Midbrain (tissue), 1 donor: ENCODE results near the gene GSN.
A peak's percentile ranks its signal among the peaks of the same experiment; 100 is the strongest.
"Not testable (repeated sequence)": the region's sequence is repeated elsewhere in the genome, so short reads cannot be mapped to it uniquely, and the experiment has no call there.

Experiments
- DNase-seq: peaks from one replicate; lab custom pipeline; 2025; lab: John Stamatoyannopoulos, UW

Gene GSN

DNA sequence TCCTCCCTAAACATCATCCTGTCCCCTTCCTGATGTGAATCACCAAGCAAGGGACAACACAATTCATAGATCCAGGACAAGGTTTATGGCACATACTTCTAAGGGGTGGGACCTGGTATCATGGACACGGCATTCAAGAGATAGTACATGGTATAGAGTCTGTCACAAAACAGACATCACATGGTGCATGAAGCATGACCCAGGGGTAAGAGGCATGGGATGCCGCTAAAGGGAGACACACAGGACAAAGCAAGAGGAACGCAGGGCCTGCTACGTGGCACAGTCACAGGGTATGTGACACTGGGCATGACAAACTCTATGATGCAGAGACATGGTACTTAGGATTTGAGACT, 20.7 kb downstream of the GSN start:
- no peak for DNase-seq

DNA sequence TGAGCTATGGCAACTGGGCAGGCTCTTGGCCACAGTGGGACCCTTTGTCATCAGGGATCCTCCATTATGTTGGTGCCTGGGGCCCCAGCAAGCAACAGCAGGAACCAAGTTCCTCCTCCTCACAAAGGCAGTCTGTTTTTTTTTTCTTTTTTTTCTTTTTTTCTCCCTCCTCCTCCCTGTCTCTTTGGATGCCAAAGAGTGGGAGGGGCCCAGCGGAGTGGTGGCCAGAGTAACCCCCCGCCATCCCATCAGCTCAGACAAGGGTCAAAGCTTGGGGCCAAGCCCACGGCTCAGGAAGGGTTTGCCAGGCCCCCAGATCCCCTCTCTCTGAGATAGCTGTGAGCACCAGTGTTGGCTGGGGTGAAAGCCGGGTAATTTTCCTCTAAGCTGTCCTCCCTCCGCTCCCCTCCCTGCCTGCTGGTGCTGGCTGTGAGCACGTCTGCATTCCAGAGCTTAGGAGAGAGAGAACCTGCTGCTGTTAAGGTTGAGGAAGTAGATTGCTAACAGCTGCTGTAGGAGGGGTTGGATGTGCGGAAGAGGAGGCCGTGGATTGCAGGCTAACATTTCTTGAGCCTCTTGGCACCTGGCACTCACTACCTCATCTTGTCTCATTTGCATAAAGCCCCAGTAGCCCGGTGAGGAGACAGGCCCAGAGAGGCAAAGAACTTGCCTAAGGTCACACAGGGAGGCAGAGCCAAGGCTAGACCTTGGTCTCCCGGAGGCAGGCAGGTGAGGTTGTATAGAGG, 21.2 kb downstream of the GSN start:
- DNase-seq = peak; percentile 80

DNA sequence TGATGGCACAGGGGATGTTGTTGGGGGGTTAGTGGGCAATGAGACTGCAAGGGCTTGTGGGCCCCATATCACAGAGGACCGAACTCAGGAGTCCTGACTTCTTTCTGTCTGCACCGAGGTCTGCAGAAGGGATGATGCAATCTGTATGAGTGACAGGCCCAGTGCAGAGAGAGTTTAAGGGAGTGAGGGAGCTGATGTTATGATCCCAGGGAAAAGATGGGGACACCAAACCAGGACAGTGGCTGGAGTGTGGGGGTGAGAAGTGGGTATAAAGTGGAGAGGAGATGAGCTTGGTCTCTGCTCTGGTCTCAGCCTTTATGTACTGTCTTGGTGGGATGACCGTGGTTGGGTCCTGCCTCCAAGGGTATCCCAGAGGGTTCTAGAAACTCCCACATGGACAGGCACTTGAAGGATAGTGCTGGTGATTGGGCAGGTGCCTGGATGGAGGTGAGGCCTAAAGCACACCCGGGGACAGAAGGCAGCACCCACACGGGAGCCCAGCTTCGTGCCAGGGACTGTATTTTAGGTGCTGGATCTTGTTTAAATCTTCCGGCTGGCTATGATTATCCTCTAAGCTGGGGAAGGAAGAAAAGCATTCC, 21.9 kb downstream of the GSN start:
- DNase-seq = no peak

DNA sequence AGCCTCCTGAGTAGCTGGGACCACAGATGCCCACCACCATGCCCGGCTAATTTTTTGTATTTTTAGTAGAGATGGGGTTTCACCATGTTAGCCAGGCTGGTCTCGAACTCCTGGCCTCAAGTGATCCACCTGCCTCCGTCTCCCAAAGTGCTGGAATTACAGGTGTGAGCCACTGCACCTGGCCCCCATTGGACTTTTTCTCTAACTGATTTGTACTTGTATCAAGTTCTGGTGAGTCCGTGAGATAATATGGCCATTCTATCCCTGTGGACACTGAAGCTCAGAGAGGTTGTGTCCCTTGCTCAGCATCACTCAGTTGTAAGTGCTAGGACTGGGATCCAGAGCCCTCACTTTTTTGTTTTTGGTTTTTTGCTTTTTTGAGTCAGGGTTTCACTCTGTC, 23.6 kb downstream of the GSN start:
- DNase-seq = not testable (repeated sequence)

DNA sequence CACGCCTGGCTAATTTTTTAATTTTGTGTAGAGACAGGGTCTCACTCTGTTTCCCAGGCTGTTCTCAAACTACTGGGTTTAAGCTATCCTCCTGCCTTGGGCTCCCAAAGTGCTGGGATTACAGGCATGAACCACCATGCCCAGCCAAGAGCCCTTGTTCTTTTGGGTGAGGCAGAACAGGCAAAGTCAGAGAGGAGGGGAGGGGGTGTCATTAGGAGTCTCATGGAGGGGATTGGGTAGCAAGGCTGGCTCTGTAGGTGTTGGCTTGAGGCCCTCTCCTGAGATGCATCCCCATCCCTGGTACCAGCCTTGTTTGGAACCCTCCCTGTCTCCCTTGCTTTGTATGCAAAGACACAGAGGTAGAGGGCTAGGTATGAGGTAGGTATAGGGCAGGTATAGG, 24.1 kb downstream of the GSN start:
- no peak for DNase-seq

DNA sequence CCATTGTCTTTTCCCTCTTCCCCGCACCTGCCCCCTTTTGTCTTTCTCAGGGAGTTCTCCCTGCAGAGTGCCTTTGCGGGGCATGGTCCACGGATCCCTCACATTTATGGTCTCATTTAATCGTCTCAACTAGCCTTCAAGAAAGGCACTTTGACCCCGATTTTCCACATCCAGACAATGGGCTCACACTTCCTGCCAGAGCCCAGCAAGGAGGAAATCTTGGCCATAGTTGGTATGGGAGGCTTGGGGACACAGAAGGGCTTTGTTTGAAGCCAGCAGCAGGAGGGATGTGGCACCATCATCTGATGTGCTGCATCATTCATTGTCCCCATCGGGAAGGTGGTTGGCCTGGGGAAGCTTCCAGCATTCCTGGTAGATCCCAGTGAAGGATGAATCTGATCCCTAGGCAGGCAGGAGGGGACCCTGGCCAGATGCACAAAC, 24.9 kb downstream of the GSN start:
- peak; percentile 74 for DNase-seq

DNA sequence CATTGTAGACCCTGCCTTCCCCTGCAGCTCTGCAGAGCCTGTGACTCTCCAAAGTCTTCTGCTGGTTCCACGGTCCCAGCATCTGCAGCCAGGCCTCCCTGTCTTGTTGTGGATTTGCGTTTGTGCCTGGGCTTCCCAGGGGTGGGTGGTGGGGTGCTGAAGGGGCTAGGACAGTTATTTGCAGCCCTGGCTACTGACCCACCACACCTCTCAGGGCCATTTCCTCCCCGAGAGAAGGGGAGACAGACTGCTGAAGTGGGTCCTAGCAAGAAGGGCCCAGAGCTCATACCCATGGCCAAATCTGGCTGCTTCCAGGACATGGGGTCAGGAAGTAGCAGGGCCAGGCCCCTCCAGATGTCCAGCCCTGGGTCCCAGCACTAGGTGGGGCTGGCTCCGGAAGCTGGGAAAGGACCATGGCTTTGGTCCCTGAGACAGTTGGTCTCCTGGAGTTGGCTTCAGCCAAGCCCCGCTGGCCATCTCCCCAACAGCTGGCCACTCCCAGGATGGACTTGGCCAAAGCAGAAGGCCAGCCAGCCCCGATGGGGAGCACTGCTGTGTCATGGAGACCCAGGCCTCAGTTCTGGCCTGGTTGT, 26.3 kb downstream of the GSN start:
- no peak for DNase-seq

DNA sequence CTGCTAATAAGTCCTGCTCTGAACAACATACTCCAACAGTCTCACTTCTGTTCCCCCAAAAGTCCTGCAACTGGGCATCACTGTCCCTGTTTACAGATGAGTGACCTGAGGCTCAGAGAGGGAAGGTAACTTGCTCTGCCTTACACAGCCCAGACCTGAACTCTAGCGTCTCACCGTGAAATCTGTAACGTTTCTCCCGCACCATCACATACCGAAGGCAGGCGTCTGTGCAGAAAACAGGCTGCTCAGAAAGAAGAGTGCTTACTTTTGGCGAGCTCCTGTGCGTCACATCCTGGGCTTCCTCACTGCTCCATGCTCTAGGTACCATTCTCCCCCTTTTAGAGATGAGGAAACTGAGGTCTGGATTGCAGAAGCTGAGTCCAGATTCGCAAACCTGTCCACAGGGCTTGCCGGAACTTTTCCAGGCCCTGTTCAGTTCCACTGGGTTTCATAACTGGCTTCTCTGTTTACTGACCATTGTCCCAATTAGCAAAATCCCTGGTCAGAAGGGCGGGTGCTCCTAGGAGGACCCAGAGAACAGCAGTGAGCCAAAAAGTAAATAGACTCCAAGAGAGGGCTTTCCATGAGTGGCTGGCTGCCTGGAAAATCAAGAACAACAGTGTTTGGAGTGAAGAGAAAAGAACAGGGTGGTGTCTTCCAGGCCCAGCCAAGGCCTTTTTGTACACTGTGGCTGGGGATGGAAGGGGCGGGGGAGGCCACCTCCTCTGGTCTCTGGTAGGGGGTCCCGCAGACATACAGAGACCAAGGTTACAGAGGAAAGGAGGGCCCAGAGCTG, 27.1 kb downstream of the GSN start:
- DNase-seq = peak; percentile 71

DNA sequence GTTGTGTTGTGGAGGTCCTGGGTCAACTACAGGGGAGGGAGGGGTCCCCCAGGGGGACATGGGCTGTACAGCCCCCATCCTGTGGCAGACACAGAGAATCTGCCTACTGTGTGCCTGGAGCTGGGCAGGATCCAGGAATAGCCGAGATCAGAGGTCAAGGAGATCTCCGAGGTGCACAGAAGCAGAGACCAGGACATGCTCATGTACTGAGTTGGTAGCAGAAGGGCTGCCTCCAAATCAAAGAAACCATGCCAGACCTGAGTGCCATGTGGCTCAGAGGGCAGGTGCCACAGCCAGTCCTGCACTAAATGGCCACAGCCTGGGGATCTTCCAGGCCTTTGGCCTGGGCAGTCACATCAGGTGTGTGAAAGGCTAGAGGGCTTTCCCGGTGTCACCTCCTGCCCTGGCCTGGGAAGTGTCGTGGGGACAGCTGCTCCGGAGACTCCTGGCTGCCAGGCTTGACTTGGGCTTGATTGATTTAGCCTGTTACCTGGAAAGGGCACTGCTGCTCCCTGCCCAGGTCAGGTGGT, 27.8 kb downstream of the GSN start:
- DNase-seq = no peak

DNA sequence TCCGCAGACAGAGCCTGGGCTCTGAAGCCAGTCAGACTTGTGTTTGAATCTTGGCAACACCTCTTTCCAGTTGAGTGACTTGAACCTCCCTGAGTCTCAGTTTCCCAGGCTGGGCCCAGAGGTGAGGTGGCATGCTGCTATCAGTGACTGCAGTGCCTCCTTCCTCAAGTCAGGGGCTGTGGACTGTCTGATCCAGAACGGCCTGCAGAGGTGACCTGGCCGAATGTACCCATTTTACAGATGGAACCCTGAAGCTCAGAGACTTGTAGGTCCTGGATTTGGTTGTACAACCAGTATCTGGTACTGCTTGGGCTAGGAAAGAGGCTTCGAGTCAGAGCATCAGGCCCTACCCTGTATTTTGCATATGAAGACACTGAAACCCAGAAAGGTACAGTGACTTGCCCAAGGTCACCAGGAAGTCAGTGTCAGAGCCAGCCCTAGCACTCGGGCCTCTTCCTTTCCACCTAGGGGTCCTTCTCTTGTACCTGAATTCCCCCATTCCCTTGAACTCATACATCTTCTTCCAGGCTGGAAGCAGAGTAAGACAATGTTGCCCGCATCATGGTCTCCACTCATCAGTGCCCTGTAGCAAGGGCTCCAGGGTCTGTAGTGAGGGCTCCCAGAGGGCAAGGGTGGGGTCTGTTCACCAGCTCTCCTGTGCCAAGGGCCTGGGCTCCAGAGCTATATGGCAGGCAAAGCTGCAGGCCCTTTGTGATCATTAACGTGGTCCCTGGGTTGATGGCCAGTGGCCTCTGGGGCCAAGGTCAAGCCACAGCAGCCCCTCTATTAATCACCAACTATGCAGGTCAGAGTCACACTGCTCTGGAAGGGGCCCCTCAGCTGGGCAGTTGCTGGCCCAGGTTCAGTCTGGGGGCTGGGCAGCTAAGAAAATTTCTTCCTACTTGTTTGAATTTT, 28.5 kb downstream of the GSN start:
- DNase-seq = no peak

DNA sequence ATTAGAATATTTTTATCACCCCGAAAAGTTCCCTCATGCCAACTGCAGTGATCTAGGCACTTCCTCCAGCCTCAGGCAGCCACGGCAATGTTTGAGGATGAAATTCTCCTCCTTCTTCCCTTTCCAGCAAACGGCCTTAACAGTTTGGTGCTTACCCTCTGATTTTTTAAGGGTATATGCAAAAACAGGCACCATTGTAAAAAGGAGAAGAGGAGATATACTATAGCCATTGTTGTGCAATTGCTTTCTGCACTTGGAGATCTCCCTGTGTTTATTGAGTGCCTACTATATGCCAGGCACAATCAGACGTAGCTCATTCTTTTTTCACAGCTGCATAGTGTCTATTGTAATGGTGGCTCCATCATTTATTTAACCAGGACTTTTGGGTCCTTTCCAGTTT, 29.4 kb downstream of the GSN start:
- DNase-seq = peak; percentile 12

DNA sequence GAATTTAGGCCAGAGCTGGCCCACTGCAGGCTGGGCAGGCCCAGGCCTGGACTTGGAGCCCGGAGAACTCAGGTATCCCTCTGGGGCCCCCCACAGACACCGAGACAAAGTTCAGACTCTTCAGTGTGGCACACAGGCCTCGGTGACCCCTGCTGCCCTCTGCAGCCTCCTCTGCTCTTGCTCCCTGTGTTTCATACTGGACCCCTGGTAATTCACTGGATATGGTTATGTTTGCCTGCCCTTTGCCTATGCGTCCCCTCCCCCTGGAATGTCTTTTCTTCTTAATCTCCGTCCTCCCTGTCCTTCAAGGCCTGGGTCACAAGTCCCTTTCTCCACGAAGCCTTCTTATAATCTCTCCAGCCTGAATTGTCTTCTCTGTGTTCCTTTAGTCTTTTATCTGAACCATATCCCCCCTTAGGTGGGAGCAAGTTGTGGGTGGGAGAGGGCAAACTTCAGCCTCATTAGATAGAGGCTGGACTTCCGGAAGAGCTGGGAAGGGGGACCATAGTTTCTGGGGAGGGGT, 30.1 kb downstream of the GSN start:
- DNase-seq = no peak

DNA sequence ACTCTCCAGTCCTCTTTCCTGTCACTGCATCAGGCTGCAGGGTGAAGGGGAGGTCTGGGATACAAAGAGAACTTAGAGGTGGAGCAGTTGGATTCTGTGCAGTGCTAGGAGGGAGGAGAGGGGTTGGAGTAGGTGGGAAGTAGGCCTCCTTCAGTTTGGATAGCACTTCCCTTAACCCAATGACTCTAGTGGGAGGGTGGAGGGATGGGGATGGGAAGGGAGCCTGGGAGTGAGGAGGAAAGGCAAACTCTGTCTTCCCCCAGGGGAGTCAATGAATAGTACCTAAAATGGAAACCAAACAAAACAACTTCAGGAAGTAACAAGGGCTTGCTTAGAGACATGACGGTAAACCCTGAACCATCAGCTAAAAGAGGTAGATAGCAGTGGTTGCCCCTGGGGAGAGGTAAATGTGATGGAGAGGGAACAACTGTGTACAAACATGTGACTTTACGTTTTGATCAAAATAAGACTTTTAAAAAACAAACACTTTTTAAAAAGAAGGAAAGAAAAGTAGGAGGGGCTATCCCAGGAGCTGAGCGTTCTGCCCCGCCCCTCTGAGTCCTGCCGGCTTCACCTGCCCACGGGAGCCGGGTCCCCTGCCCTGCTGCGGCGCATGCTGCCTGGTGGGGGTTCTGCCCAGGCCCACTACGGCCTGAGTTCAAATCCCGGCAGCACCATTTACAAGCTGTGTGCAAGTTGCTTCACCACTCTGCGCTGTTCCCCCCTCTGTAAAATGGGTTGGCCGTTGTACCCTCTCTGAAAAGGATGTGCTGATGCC, 30.9 kb downstream of the GSN start:
- DNase-seq = peak; percentile 20

DNA sequence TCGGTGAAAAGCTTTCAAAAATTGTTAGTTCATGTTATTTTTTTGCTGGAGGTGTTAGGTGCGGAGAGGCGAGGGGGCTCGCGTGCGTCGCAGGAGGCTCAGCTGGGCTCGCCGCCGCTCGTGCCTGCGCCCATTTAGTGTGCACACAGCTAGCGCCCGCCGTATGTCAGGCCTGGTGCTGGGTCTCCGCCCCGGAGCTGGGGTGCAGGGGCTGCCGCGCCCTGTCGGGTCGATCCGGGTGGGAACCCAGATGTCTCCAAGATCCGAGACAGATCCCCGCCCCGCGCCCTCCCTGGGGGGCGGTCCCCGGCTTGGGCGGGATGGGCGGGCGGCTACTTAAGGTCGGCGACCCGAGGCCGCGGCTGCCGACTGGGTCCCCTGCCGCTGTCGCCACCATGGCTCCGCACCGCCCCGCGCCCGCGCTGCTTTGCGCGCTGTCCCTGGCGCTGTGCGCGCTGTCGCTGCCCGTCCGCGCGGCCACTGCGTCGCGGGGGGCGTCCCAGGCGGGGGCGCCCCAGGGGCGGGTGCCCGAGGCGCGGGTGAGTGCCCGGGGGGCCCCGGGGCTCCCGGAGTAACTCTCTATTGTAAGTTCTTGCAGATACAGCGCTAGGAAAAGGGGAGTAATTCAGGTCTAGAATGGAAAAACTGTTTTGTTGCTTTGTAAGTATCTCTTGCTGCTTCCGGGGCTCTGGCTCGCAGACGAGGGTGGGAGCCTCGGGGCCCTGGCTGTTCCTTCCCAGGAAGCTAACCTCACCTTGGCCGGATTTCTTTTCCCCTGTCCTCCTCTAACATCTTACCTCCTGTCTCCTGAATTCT, 31.7 kb downstream of the GSN start:
- peak; percentile 47 for DNase-seq

DNA sequence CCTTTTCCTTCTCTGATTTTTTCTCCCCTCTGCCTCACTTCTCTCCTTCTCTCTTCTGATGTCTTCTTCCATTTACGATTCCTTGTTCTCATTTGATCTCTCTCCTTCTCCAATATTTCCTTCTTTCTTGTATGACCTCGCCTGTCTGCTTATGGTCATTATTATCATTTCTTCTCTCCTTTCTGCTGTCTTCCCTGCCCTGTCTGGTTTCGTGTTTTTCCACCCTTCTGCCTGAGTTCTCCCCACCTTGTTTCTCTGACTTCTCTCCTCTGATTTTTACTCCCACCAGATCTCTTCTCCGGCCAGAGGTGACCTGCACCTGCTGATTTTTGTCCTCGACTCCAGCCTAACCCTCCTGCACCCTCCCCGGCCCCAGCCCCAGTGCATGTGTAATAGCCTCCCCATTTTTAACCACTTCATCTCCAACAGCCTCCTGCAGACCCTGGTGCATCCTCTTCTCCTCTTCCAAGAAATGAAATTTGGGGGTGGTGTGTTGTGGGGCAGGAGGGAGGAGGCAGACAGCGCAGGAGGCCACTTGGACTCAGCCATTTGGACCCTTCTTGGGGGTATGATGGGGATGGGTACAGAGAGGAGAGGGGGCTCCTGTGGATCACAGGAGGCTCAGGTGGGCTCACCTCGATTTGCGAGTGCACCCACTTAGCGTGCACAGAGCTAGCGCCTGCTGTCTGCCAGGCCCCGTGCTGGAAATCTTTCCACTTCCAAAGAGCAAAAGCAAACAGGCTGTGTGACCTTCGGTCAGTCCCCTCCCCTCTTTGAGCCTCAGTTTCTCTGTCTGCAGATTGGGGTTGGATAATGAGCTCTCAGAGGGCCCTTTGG, 32.5 kb downstream of the GSN start:
- DNase-seq = no peak

DNA sequence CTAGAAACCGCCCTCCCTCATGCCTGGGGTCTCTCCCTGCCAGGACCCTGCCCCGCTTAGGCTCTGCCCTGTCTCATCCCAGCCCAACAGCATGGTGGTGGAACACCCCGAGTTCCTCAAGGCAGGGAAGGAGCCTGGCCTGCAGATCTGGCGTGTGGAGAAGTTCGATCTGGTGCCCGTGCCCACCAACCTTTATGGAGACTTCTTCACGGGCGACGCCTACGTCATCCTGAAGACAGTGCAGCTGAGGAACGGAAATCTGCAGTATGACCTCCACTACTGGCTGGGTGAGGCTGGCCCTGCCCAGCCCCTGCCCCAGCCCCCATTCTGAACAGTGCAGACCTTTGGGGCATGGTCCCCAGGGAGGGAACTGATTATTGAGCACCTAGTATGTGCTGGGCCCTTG, 33.9 kb downstream of the GSN start:
- no peak for DNase-seq

DNA sequence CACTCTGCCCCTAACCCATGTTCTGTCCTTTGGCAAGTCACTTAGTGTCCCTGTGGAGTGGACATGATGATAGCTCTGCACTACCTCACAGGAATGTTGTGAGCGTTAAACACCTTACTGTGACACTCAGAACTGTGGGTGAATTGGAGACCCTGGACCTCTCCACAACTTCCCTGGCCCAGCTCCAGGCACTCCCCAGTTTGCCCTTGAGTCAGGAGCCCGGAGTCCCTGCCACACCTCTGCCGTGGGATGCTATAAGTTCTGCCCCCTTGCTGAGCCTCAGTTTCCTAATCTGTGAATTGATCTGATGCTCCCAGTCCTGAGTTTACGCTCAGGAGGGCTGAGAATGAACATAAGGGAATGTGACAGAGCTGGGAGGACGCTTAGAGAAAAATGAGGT, 34.4 kb downstream of the GSN start:
- DNase-seq = no peak

DNA sequence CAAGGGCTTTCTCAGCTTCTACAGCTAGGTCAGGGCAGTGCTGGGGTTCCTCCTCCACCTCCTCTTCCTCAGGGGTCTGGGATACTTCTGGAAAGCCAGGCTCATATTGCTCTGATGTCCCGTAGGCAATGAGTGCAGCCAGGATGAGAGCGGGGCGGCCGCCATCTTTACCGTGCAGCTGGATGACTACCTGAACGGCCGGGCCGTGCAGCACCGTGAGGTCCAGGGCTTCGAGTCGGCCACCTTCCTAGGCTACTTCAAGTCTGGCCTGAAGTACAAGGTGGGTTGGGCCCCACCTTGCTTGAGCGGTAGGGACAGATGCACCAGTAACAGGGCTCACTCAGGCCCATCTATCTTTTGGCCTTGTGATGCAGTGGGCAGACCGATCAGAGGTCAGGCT, 34.8 kb downstream of the GSN start:
- DNase-seq = no peak
